Measurements from ENCODE around the gene ZNF366. TPM values are rescaled to one million over a fixed set of nuclear protein-coding genes. Genes with fewer than 3 reads are reported as not detected.

The ZNF366 gene
- total RNA-seq, 1 experiment from 2014 or later: not detected

GRCh38 chr5:72541501-72542225, 34.5 kb upstream of the ZNF366 start:
- BruUV-seq (replicated peaks): no TSS peak
- Histone ChIP-seq H2AFZ (ENCODE audit: low read depth, low read length, poor library complexity, severe bottlenecking) (no peak overlapping the region), H3K4me3 (replicated peaks in 1 of 2; ENCODE audit: low read depth in 1 of 2, low read length in 2 of 2) (no peak overlapping the region), H3K4me1 (ENCODE audit: control insufficient read depth in 1 of 2, insufficient read depth in 2 of 2, low read length in 2 of 2) (no peaks in the 10 kb centered on the region), H3K9ac (ENCODE audit: low read length) (no peak overlapping the region), H3K4me2 (ENCODE audit: low read length) (no peak overlapping the region), H3K9me3 (ENCODE audit: control insufficient read depth in 1 of 2, insufficient read depth in 1 of 2, low read depth in 1 of 2, low read length in 2 of 2) (no peaks in the 10 kb centered on the region), H3K36me3 (ENCODE audit: control insufficient read depth in 1 of 2, insufficient read depth in 2 of 2, low read length in 2 of 2) (no peaks in the 10 kb centered on the region), H4K20me1 (ENCODE audit: insufficient read depth) (no peaks in the 10 kb centered on the region), H3K27ac (ENCODE audit: low read depth, low read length) (no peak overlapping the region), H3K9me2 (ENCODE audit: insufficient read depth) (no peaks in the 10 kb centered on the region), H3K27me3 (ENCODE audit: insufficient read depth, low read length) (no peaks in the 10 kb centered on the region), H3K79me2 (ENCODE audit: insufficient read depth, low read length) (no peaks in the 10 kb centered on the region)
- TF ChIP-seq JUND (IDR thresholded peaks at IDR 0.05) (no peak), EZH2 (IDR thresholded peaks at IDR 0.05) (no peak), CBX3 (IDR thresholded peaks at IDR 0.05; ENCODE audit: low read depth) (no peak), TCF7L2 (IDR thresholded peaks at IDR 0.05; ENCODE audit: borderline replicate concordance, extremely low read depth, insufficient read depth, insufficient read length) (no peak), EGR1 (IDR thresholded peaks at IDR 0.05; ENCODE audit: low read depth) (no peak), POLR2A (IDR thresholded peaks at IDR 0.05; ENCODE audit: borderline replicate concordance, extremely low read depth, insufficient read depth, insufficient read length) (no peak), CEBPB (IDR thresholded peaks at IDR 0.05; ENCODE audit: low read depth) (no peak), SIN3A (IDR thresholded peaks at IDR 0.05; ENCODE audit: low read depth) (no peak), YY1 (IDR thresholded peaks at IDR 0.05; ENCODE audit: extremely low read depth, insufficient replicate concordance, low read depth, low read length) (no peak), ZNF274 (IDR thresholded peaks at IDR 0.05; ENCODE audit: low read depth, low read length) (no peak), RAD21 (IDR thresholded peaks at IDR 0.05; ENCODE audit: low read depth) (no peak), ZBTB33 (IDR thresholded peaks at IDR 0.05; ENCODE audit: extremely low read depth, insufficient replicate concordance, low read length) (no peak), ZFX (IDR thresholded peaks at IDR 0.05) (no peak), SP1 (IDR thresholded peaks at IDR 0.05; ENCODE audit: low read depth) (no peak), SRF (IDR thresholded peaks at IDR 0.05; ENCODE audit: low read depth) (no peak), EZH2phosphoT487 (IDR thresholded peaks at IDR 0.05; ENCODE audit: borderline replicate concordance) (no peak), POLR2AphosphoS5 (IDR thresholded peaks at IDR 0.05; ENCODE audit: low read depth, low read length) (no peak)
- TF ChIP-seq, protein P1, sequence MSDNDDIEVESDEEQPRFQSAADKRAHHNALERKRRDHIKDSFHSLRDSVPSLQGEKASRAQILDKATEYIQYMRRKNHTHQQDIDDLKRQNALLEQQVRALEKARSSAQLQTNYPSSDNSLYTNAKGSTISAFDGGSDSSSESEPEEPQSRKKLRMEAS (IDR thresholded peaks at IDR 0.05): no peak
- TF ChIP-seq, protein P2, sequence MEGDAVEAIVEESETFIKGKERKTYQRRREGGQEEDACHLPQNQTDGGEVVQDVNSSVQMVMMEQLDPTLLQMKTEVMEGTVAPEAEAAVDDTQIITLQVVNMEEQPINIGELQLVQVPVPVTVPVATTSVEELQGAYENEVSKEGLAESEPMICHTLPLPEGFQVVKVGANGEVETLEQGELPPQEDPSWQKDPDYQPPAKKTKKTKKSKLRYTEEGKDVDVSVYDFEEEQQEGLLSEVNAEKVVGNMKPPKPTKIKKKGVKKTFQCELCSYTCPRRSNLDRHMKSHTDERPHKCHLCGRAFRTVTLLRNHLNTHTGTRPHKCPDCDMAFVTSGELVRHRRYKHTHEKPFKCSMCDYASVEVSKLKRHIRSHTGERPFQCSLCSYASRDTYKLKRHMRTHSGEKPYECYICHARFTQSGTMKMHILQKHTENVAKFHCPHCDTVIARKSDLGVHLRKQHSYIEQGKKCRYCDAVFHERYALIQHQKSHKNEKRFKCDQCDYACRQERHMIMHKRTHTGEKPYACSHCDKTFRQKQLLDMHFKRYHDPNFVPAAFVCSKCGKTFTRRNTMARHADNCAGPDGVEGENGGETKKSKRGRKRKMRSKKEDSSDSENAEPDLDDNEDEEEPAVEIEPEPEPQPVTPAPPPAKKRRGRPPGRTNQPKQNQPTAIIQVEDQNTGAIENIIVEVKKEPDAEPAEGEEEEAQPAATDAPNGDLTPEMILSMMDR (IDR thresholded peaks at IDR 0.05 in 2 of 3, conservative IDR thresholded peaks at IDR 0.05 in 1 of 3; ENCODE audit: borderline replicate concordance in 1 of 3, insufficient read depth in 1 of 3, low read depth in 2 of 3, low read length in 2 of 3): no peak
- no peak for ATAC-seq
- ChIA-PET POLR2A (no interaction called here), CTCF (no interaction called here), RAD21 (ENCODE audit: low non-redundant PET in 1 of 2, low total read pairs in 2 of 2, uncharacterized antibody in 2 of 2, unreplicated experiment in 2 of 2) (no interaction called here)
- intact Hi-C loops (cut with micrococcal nuclease): no loop called here
- no peak for DNase-seq (ENCODE audit: low read depth, low spot score)
